WTC11 (cell line): Measurements from ENCODE around the gene NOTCH2. TPM values are rescaled to one million over a fixed set of nuclear protein-coding genes. Genes with fewer than 3 reads are reported as not detected.

Experiments
- ATAC-seq: fragments of 200-7000 bp; cut with Tn5 transposase; 2 replicates; pipeline ENCODE4 v1.10.0; 2021; ENCODE audit warnings: mild to moderate bottlenecking, moderate library complexity
- CTCF ChIA-PET: fragments of 300-600 bp; sonication (Branson Sonifier 250); formaldehyde crosslinking; loops from one replicate; lab custom pipeline; 2021; ENCODE audit warnings: antibody characterized with exemption; lab: Charles Lee
- POLR2A ChIA-PET: fragments of 350-600 bp; sonication (Branson Sonifier 250); formaldehyde crosslinking; loops from one replicate; lab custom pipeline; 2021; ENCODE audit warnings: antibody characterized with exemption; lab: Charles Lee
- DNase-seq: peaks from one replicate; pipeline ENCODE4 v3.0.0; 2021; ENCODE audit warnings: low spot score
- H3K27ac Mint-ChIP-seq: 2 replicates; pipeline ENCODE4 v1.8.0; 2021; ENCODE audit warnings: mixed read lengths
- H3K27me3 Mint-ChIP-seq: 2 replicates; pipeline ENCODE4 v1.8.0; 2021; ENCODE audit warnings: low read depth, mild to moderate bottlenecking, moderate library complexity, mixed read lengths
- H3K36me3 Mint-ChIP-seq: 2 replicates; pipeline ENCODE4 v1.8.0; 2021; ENCODE audit warnings: mixed read lengths
- H3K4me1 Mint-ChIP-seq: 2 replicates; pipeline ENCODE4 v1.8.0; 2022; ENCODE audit warnings: mixed read lengths
- H3K4me3 Mint-ChIP-seq: 2 replicates; pipeline ENCODE4 v1.8.0; 2021; ENCODE audit warnings: mild to moderate bottlenecking, moderate library complexity, mixed read lengths
- H3K9me3 Mint-ChIP-seq: 2 replicates; pipeline ENCODE4 v1.8.0; 2021; ENCODE audit warnings: mixed read lengths
- ATF2 ChIP-seq: sonication (generic); formaldehyde crosslinking; IDR thresholded peaks from 2 replicates; pipeline ENCODE4 v1.8.1; 2022; ENCODE audit warnings: low read depth, missing genetic modification reagents, borderline replicate concordance
- CREM ChIP-seq: sonication (generic); formaldehyde crosslinking; IDR thresholded peaks from 2 replicates; pipeline ENCODE4 v1.8.1; 2022; ENCODE audit warnings: mild to moderate bottlenecking, missing genetic modification reagents, moderate library complexity
- ELF4 ChIP-seq: sonication (generic); formaldehyde crosslinking; IDR thresholded peaks from 2 replicates; pipeline ENCODE4 v1.8.1; 2022; ENCODE audit warnings: low read depth, mild to moderate bottlenecking, moderate library complexity, missing genetic modification reagents
- EMX1 ChIP-seq: fragments of 250-450 bp; sonication (Bioruptor Pico); IDR thresholded peaks from 2 replicates; pipeline ENCODE4 v1.8.0; 2021; ENCODE audit warnings: mild to moderate bottlenecking
- FOXP1 ChIP-seq: sonication (generic); formaldehyde crosslinking; IDR thresholded peaks from 2 replicates; pipeline ENCODE4 v1.8.0; 2022; ENCODE audit warnings: missing genetic modification reagents, mild to moderate bottlenecking, moderate library complexity, borderline replicate concordance
- GABPB1 ChIP-seq: sonication (generic); formaldehyde crosslinking; IDR thresholded peaks from 2 replicates; pipeline ENCODE4 v1.8.1; 2023; ENCODE audit warnings: mild to moderate bottlenecking, missing genetic modification reagents
- GTF2I ChIP-seq: fragments of 250-450 bp; sonication (Bioruptor Pico); conservative IDR thresholded peaks from 2 replicates; pipeline ENCODE4 v1.4.0; 2021; ENCODE audit warnings: mild to moderate bottlenecking
- HMGA2 ChIP-seq: fragments of 250-450 bp; sonication (Bioruptor Pico); IDR thresholded peaks from 2 replicates; pipeline ENCODE4 v1.4.0; 2021; ENCODE audit warnings: mild to moderate bottlenecking, moderate library complexity
- IRF1 ChIP-seq: sonication (generic); formaldehyde crosslinking; IDR thresholded peaks from 2 replicates; pipeline ENCODE4 v1.8.0; 2023; ENCODE audit warnings: missing genetic modification reagents
- JUN ChIP-seq: sonication (generic); formaldehyde crosslinking; IDR thresholded peaks from 2 replicates; pipeline ENCODE4 v1.8.0; 2023; ENCODE audit warnings: mild to moderate bottlenecking, missing genetic modification reagents
- NR1H2 ChIP-seq: sonication (generic); formaldehyde crosslinking; IDR thresholded peaks from 2 replicates; pipeline ENCODE4 v1.9.0; 2021; ENCODE audit warnings: mild to moderate bottlenecking, moderate library complexity, missing genetic modification reagents
- NR2C2 ChIP-seq: sonication (generic); formaldehyde crosslinking; IDR thresholded peaks from 2 replicates; pipeline ENCODE4 v1.8.0; 2022; ENCODE audit warnings: mild to moderate bottlenecking, missing genetic modification reagents
- NR3C1 ChIP-seq: sonication (generic); formaldehyde crosslinking; conservative IDR thresholded peaks from 2 replicates; pipeline ENCODE4 v1.8.1; 2023; ENCODE audit warnings: low read depth, mild to moderate bottlenecking, missing genetic modification reagents
- OVOL2 ChIP-seq: fragments of 250-450 bp; sonication (Bioruptor Pico); IDR thresholded peaks from 2 replicates; pipeline ENCODE4 v1.9.0; 2021; ENCODE audit warnings: mild to moderate bottlenecking, borderline replicate concordance
- PRRX2 ChIP-seq: fragments of 250-450 bp; sonication (Bioruptor Pico); IDR thresholded peaks from 2 replicates; pipeline ENCODE4 v1.8.0; 2021; ENCODE audit warnings: mild to moderate bottlenecking
- RORB ChIP-seq: fragments of 250-450 bp; sonication (Bioruptor Pico); IDR thresholded peaks from 2 replicates; pipeline ENCODE4 v1.9.0; 2021; ENCODE audit warnings: mild to moderate bottlenecking
- STAT6 ChIP-seq: sonication (generic); formaldehyde crosslinking; conservative IDR thresholded peaks from 2 replicates; pipeline ENCODE4 v1.8.1; 2023; ENCODE audit warnings: mild to moderate bottlenecking, low read depth, missing genetic modification reagents, moderate library complexity
- TEAD1 ChIP-seq: sonication (generic); formaldehyde crosslinking; IDR thresholded peaks from 2 replicates; pipeline ENCODE4 v1.8.0; 2022; ENCODE audit warnings: mild to moderate bottlenecking, missing genetic modification reagents
- ZNF121 ChIP-seq: sonication (generic); formaldehyde crosslinking; IDR thresholded peaks from 2 replicates; pipeline ENCODE4 v1.8.0; 2023; ENCODE audit warnings: missing genetic modification reagents
- ZNF281 ChIP-seq: sonication (generic); formaldehyde crosslinking; IDR thresholded peaks from 2 replicates; pipeline ENCODE4 v1.8.0; 2023; ENCODE audit warnings: mild to moderate bottlenecking, missing genetic modification reagents
- ZNF317 ChIP-seq: sonication (generic); formaldehyde crosslinking; IDR thresholded peaks from 2 replicates; pipeline ENCODE4 v1.8.1; 2023; ENCODE audit warnings: low read depth, mild to moderate bottlenecking, moderate library complexity, missing genetic modification reagents, borderline replicate concordance
- ZNF396 ChIP-seq: fragments of 250-450 bp; sonication (Bioruptor Pico); IDR thresholded peaks from 2 replicates; pipeline ENCODE4 v1.8.0; 2021; ENCODE audit warnings: mild to moderate bottlenecking, moderate library complexity, borderline replicate concordance
- ZNF512 ChIP-seq: sonication (generic); formaldehyde crosslinking; IDR thresholded peaks from 2 replicates; pipeline ENCODE4 v1.8.1; 2022; ENCODE audit warnings: missing genetic modification reagents, borderline replicate concordance
- ZNF671 ChIP-seq: fragments of 250-450 bp; sonication (Bioruptor Pico); IDR thresholded peaks from 2 replicates; pipeline ENCODE4 v1.8.0; 2021; ENCODE audit warnings: mild to moderate bottlenecking
- total RNA-seq: library from RNA; stranded (reverse); gene quantifications from 3 replicates; pipeline ENCODE4 v1.2.3, GENCODE V29; 2021
- TF ChIP-seq, protein P1 (sequence below): sonication (generic); formaldehyde crosslinking; IDR thresholded peaks from 2 replicates; pipeline ENCODE4 v1.8.1; 2023; ENCODE audit warnings: mild to moderate bottlenecking, missing genetic modification reagents
- TF ChIP-seq, protein P2 (sequence below): sonication (generic); formaldehyde crosslinking; IDR thresholded peaks from 2 replicates; pipeline ENCODE4 v1.8.0; 2022; ENCODE audit warnings: mild to moderate bottlenecking, missing genetic modification reagents

NOTCH2 gene
- total RNA-seq, 1 experiment from 2014 or later: 60.9 TPM

DNA sequence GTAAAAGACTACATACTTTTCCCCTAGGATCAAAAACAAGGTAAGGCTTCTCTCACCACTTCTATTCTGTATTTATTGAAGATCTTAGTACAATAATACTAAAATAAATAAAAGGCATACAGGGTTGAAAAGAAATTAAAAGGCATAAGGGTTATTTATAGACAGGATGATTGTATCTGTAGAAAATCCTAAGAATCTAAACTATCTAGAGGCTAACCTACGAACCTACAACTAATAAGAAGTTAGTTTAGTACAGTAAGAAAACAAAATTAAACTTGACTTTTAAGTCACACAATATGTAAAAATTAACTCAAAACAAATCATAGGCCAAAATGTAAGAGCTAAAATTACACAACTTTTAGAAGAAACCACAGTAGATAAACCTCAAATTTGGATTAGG, 122.7 kb downstream of the NOTCH2 start (continued):
- no peak for TF ChIP-seq EMX1 (CRISPR knock-in tag)
- no peak for TF ChIP-seq ZNF396
- TF ChIP-seq ZNF317: no peak
- no peak for TF ChIP-seq ATF2 (CRISPR knock-in tag)
- TF ChIP-seq, protein P1, sequence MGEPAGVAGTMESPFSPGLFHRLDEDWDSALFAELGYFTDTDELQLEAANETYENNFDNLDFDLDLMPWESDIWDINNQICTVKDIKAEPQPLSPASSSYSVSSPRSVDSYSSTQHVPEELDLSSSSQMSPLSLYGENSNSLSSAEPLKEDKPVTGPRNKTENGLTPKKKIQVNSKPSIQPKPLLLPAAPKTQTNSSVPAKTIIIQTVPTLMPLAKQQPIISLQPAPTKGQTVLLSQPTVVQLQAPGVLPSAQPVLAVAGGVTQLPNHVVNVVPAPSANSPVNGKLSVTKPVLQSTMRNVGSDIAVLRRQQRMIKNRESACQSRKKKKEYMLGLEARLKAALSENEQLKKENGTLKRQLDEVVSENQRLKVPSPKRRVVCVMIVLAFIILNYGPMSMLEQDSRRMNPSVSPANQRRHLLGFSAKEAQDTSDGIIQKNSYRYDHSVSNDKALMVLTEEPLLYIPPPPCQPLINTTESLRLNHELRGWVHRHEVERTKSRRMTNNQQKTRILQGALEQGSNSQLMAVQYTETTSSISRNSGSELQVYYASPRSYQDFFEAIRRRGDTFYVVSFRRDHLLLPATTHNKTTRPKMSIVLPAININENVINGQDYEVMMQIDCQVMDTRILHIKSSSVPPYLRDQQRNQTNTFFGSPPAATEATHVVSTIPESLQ (CRISPR knock-in tag): no peak
- no peak for TF ChIP-seq ZNF512 (CRISPR knock-in tag)
- no peak for TF ChIP-seq ELF4 (CRISPR knock-in tag)

GRCh38 chr1:119943216-119943615, 126.2 kb downstream of the NOTCH2 start:
- Mint-ChIP-seq H3K27me3 (no peaks in the 10 kb centered on the region), H3K36me3 (peaks cover 14% of the 10 kb centered on the region; the same call in 1 of the 2 replicates), H3K4me1 (no peaks in the 10 kb centered on the region), H3K27ac (no peak overlapping the region)
- CTCF ChIA-PET: interaction anchor here (1.0 kb wide), 1 partner anchor 47 kb away, joined by 3 read pairs; the partner anchor contains the start of gene ADAM30
- POLR2A ChIA-PET: no interaction called here
- no peak for ATAC-seq
- no peak for DNase-seq
- TF ChIP-seq ZNF671 (CRISPR knock-in tag) (no peak), RORB (CRISPR knock-in tag) (no peak), OVOL2 (no peak), JUN (CRISPR knock-in tag) (no peak), GABPB1 (CRISPR knock-in tag) (no peak), STAT6 (no peak), FOXP1 (CRISPR knock-in tag) (no peak), ZNF121 (CRISPR knock-in tag) (no peak), ZNF281 (no peak), PRRX2 (CRISPR knock-in tag) (no peak), TEAD1 (CRISPR knock-in tag) (no peak), CREM (no peak), NR1H2 (CRISPR knock-in tag) (no peak), ELF4 (CRISPR knock-in tag) (no peak), HMGA2 (no peak), NR3C1 (CRISPR knock-in tag) (no peak), GTF2I (CRISPR knock-in tag) (no peak), IRF1 (no peak), NR2C2 (CRISPR knock-in tag) (no peak)
- TF ChIP-seq, protein P2, sequence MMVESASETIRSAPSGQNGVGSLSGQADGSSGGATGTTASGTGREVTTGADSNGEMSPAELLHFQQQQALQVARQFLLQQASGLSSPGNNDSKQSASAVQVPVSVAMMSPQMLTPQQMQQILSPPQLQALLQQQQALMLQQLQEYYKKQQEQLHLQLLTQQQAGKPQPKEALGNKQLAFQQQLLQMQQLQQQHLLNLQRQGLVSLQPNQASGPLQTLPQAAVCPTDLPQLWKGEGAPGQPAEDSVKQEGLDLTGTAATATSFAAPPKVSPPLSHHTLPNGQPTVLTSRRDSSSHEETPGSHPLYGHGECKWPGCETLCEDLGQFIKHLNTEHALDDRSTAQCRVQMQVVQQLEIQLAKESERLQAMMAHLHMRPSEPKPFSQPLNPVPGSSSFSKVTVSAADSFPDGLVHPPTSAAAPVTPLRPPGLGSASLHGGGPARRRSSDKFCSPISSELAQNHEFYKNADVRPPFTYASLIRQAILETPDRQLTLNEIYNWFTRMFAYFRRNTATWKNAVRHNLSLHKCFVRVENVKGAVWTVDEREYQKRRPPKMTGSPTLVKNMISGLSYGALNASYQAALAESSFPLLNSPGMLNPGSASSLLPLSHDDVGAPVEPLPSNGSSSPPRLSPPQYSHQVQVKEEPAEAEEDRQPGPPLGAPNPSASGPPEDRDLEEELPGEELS (CRISPR knock-in tag): no peak
- TF ChIP-seq, all 79 proteins: peak for 0
- Mint-ChIP-seq H3K9me3 (no peaks in the 10 kb centered on the region), H3K4me3 (no peak overlapping the region)
